Fibroblast of lung (primary cell): ENCODE data around the gene RNF10. TPM values are rescaled to one million over a fixed set of nuclear protein-coding genes. Genes with fewer than 3 reads are reported as not detected.

Source experiments
- DNase-seq, 2 donors: peaks; one replicate each; pipeline versions ENCODE4 v3.0.0 to v3.0.0-alpha.2; 2010; ENCODE audit warnings: low read depth in 2 of 2
- H2AFZ ChIP-seq: 2 replicates; pipeline ENCODE4 v1.5.1; 2012; ENCODE audit warnings: low read length, control low read depth, inconsistent platforms
- H3K27ac ChIP-seq: 2 replicates; pipeline ENCODE4 v1.5.1; 2011; ENCODE audit warnings: low read length, control low read depth; ENCODE audit not compliant: insufficient read depth
- H3K27me3 ChIP-seq: 2 replicates; pipeline ENCODE4 v1.5.1; 2011; ENCODE audit warnings: mild to moderate bottlenecking, low read length; ENCODE audit not compliant: control insufficient read depth, insufficient read depth
- H3K36me3 ChIP-seq: 2 replicates; pipeline ENCODE4 v1.5.1; 2011; ENCODE audit warnings: low read length; ENCODE audit not compliant: control insufficient read depth, insufficient read depth
- H3K4me1 ChIP-seq: 2 replicates; pipeline ENCODE4 v1.5.1; 2011; ENCODE audit warnings: low read length; ENCODE audit not compliant: control insufficient read depth, insufficient read depth; ENCODE audit errors: extremely low read depth
- H3K4me2 ChIP-seq: 2 replicates; pipeline ENCODE4 v1.5.1; 2011; ENCODE audit warnings: low read length, control low read depth; ENCODE audit not compliant: insufficient read depth; ENCODE audit errors: extremely low read depth
- H3K4me3 ChIP-seq, 4 experiments: fragments of 200-600 bp in 1 of 4; sonication (generic) in 1 of 4; replicated peaks in 1 of 4; 2 replicates each; pipeline ENCODE4 v1.5.1; 2011 to 2016; ENCODE audit warnings: low read length in 4 of 4, low read depth in 3 of 4, mild to moderate bottlenecking in 3 of 4, control low read depth in 2 of 4, inconsistent platforms in 1 of 4, mixed read lengths in 1 of 4; ENCODE audit not compliant: insufficient read depth in 1 of 4; ENCODE audit errors: control extremely low read depth in 1 of 4
- H3K79me2 ChIP-seq: 2 replicates; pipeline ENCODE4 v1.5.1; 2012; ENCODE audit warnings: mild to moderate bottlenecking, low read length, inconsistent platforms; ENCODE audit not compliant: control insufficient read depth, insufficient read depth
- H3K9ac ChIP-seq: 2 replicates; pipeline ENCODE4 v1.5.1; 2011; ENCODE audit warnings: mild to moderate bottlenecking, low read length, control low read depth; ENCODE audit not compliant: insufficient read depth
- H3K9me3 ChIP-seq: 2 replicates; pipeline ENCODE4 v1.5.1; 2012; ENCODE audit warnings: low read depth, low read length; ENCODE audit not compliant: control insufficient read depth, insufficient read depth
- H4K20me1 ChIP-seq: 2 replicates; pipeline ENCODE4 v1.5.1; 2011; ENCODE audit warnings: low read length; ENCODE audit not compliant: control insufficient read depth, insufficient read depth; ENCODE audit errors: extremely low read depth
- EZH2 ChIP-seq: IDR thresholded peaks from 2 replicates; pipeline ENCODE4 v1.5.1; 2012; ENCODE audit warnings: low read length, control low read depth, mild to moderate bottlenecking; ENCODE audit errors: missing control alignments
- polyA plus RNA-seq, 2 donors: library from polyadenylated mRNA; depleted of rRNA in 1 of 2; stranded (reverse) in 1 of 2; unstranded in 1 of 2; fragments of >200 nt; gene quantifications; 2 replicates each; pipeline ENCODE4 v1.2.1, GENCODE V29; 2011 to 2012; ENCODE audit warnings: missing spikeins in 1 of 2
- total RNA-seq: library from RNA; depleted of rRNA; stranded (reverse); fragments of >200 nt; gene quantifications from 2 replicates; pipeline ENCODE4 v1.2.1, GENCODE V29; 2014
- TF ChIP-seq, protein P1 (sequence below), 2 donors: IDR thresholded peaks in 1 of 2; conservative IDR thresholded peaks in 1 of 2; 1 replicate in 1 of 2; 2 replicates in 1 of 2; pipeline ENCODE4 v1.5.1; 2011 to 2012; ENCODE audit warnings: low read length in 2 of 2, control low read depth in 1 of 2, inconsistent platforms in 1 of 2, low read depth in 1 of 2, mild to moderate bottlenecking in 1 of 2

The RNF10 gene
- total and polyA plus RNA-seq, 2 donors (not counting 1 experiment from before 2014, with no cell fraction given) = 174 to 184 TPM

DNA sequence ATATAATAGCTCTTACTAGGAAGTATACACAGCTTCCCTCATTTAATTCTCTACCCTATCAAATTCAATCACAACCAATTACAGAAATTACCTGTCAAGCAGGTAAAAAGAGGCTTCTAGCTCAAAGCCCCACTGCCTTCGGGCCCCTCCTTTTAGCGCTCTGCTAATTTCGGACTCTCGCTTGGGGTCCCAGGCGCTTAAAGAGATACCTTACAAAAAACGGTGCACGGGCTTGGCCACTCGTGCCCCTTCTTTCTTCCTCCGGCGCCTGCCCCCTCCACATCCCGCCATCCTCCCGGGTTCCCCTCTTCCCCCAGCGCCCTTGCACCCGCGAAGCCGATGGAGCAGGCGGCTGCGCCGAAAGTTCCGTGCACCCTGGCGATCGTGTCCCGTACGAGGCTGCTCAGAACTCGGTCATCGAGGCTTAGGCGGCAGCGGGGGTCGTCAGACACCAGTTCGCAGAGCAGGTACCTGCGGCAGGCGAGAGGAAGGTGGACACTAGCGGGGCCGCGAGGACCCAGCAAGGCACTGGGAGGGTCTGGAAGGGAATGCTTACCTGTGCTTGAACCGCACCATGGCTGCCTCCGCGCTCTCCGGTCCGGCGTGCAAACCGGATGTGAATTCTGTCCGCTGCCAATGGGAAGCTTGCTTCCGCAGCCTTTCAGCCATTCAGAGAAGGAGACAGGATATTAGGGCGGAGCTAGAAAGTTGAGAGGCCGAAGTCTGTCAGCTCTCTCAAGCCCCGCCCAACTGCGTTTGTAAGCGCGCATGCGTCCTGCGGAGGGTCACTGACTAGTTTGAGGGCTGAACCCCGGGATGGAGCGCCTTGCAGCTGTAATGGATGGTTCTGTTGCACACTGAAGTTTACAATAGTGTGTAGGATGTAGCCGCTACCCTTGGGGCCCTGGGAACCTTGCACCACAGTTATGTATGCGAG lies 46.9 kb downstream of the RNF10 start, which contains the start of gene POP5:
Gene POP5, minus strand, starts transcription at position 616 of the 937 bp plus-strand sequence. Its CDS starts 40 bp downstream, at position 576.
- Histone ChIP-seq H4K20me1 (no peaks in the 10 kb centered on the region), H3K4me2 (peak within 1 kb of the TSS; percentile 83), H2AFZ (peak within 1 kb of the TSS; percentile 97), H3K4me3 (peak within 1 kb of the TSS; percentile 89 to 97 (median 95)), H3K27me3 (no peaks in the 10 kb centered on the region), H3K9ac (peak within 1 kb of the TSS; percentile 71), H3K79me2 (no peaks in the 10 kb centered on the region), H3K9me3 (no peaks in the 10 kb centered on the region), H3K36me3 (peaks cover 6% of the 10 kb centered on the region), H3K4me1 (peaks cover 7% of the 10 kb centered on the region), H3K27ac (peak within 1 kb of the TSS; percentile 63)
- DNase-seq = peak; percentile 95 to 97
- no peak for TF ChIP-seq EZH2
- TF ChIP-seq, protein P1, sequence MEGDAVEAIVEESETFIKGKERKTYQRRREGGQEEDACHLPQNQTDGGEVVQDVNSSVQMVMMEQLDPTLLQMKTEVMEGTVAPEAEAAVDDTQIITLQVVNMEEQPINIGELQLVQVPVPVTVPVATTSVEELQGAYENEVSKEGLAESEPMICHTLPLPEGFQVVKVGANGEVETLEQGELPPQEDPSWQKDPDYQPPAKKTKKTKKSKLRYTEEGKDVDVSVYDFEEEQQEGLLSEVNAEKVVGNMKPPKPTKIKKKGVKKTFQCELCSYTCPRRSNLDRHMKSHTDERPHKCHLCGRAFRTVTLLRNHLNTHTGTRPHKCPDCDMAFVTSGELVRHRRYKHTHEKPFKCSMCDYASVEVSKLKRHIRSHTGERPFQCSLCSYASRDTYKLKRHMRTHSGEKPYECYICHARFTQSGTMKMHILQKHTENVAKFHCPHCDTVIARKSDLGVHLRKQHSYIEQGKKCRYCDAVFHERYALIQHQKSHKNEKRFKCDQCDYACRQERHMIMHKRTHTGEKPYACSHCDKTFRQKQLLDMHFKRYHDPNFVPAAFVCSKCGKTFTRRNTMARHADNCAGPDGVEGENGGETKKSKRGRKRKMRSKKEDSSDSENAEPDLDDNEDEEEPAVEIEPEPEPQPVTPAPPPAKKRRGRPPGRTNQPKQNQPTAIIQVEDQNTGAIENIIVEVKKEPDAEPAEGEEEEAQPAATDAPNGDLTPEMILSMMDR (conservative IDR thresholded peaks at IDR 0.05 in 1 of 2, IDR thresholded peaks at IDR 0.05 in 1 of 2; ENCODE audit: low read depth in 1 of 2, low read length in 2 of 2) = no peak

- TF ChIP-seq EZH2 = no peak
- TF ChIP-seq, protein P1 (conservative IDR thresholded peaks at IDR 0.05 in 1 of 2, IDR thresholded peaks at IDR 0.05 in 1 of 2; ENCODE audit: low read depth in 1 of 2, low read length in 2 of 2) = no peak
- Histone ChIP-seq H3K79me2 (no peaks in the 10 kb centered on the region), H3K27ac (peak overlapping the region; percentile 3), H4K20me1 (no peaks in the 10 kb centered on the region), H3K9ac (no peak overlapping the region), H3K4me3 (peak overlapping the region; percentile 89 to 97 (median 95)), H3K27me3 (peaks cover 2% of the 10 kb centered on the region), H3K4me2 (peak overlapping the region; percentile 82), H2AFZ (peak overlapping the region; percentile 97), H3K36me3 (peaks cover 2% of the 10 kb centered on the region), H3K9me3 (no peaks in the 10 kb centered on the region), H3K4me1 (peaks cover 7% of the 10 kb centered on the region)
- DNase-seq = no peak
Observed at GRCh38 chr12:120581998-120582397, 47.8 kb downstream of the RNF10 start.

GRCh38 chr12:120583478-120584030 lies 49.4 kb downstream of the RNF10 start:
- Histone ChIP-seq H3K9ac (no peak overlapping the region), H2AFZ (peak overlapping the region; percentile 48), H3K79me2 (no peaks in the 10 kb centered on the region), H3K4me3 (peak overlapping the region in 2 of 4 experiments; percentile 5 to 9), H3K4me1 (peaks cover 7% of the 10 kb centered on the region), H3K4me2 (peak overlapping the region; percentile 52), H3K36me3 (peaks cover 2% of the 10 kb centered on the region), H3K27me3 (peaks cover 3% of the 10 kb centered on the region), H3K27ac (no peak overlapping the region), H3K9me3 (no peaks in the 10 kb centered on the region), H4K20me1 (no peaks in the 10 kb centered on the region)
- DNase-seq = peak; percentile 48 to 67
- TF ChIP-seq, protein P1 (conservative IDR thresholded peaks at IDR 0.05 in 1 of 2, IDR thresholded peaks at IDR 0.05 in 1 of 2; ENCODE audit: low read depth in 1 of 2, low read length in 2 of 2) = peak; percentile 86 to 93
- no peak for TF ChIP-seq EZH2
